GM18508 (cell line): ENCODE data around the gene C19orf47.

Source experiments
- ATAC-seq: cut with Tn5 transposase; IDR thresholded peaks from one replicate; pipeline ENCODE4 v1.9.1; 2021; ENCODE audit warnings: moderate number of reproducible peaks; ENCODE audit not compliant: insufficient read depth, unreplicated experiment

Gene C19orf47

GRCh38 chr19:40271706-40272105 is 76.5 kb downstream of the C19orf47 start:
- no peak for ATAC-seq

- no peak for ATAC-seq
Measured at GRCh38 chr19:40270362-40271089, 77.7 kb downstream of the C19orf47 start.
